Karpas-422 (cell line): ENCODE data around the gene SEMA5B. TPM values are rescaled to one million over a fixed set of nuclear protein-coding genes. Genes with fewer than 3 reads are reported as not detected.

Source experiments
- DNase-seq: peaks from one replicate; pipeline ENCODE4 v3.0.0-alpha.2; 2015
- H2AFZ ChIP-seq: fragments of 200-600 bp; sonication (generic); 2 replicates; pipeline ENCODE4 v1.6.1; 2014; ENCODE audit warnings: antibody characterized with exemption, low read length, mixed read lengths
- H3K27ac ChIP-seq: fragments of 200-600 bp; sonication (generic); 2 replicates; pipeline ENCODE4 v1.5.1; 2014; ENCODE audit warnings: mild to moderate bottlenecking, low read length, moderate library complexity
- H3K27me3 ChIP-seq: fragments of 200-600 bp; sonication (generic); 2 replicates; pipeline ENCODE4 v1.6.1; 2014; ENCODE audit warnings: low read length, mixed read lengths
- H3K36me3 ChIP-seq: fragments of 200-600 bp; sonication (generic); 2 replicates; pipeline ENCODE4 v1.6.1; 2014; ENCODE audit warnings: low read length, mixed read lengths; ENCODE audit not compliant: insufficient read depth
- H3K4me1 ChIP-seq: fragments of 200-600 bp; sonication (generic); 2 replicates; pipeline ENCODE4 v1.6.1; 2014; ENCODE audit warnings: mild to moderate bottlenecking, low read length, mixed read lengths
- H3K4me2 ChIP-seq: fragments of 200-600 bp; sonication (generic); 2 replicates; pipeline ENCODE4 v1.6.1; 2014; ENCODE audit warnings: low read length, low read depth, mild to moderate bottlenecking; ENCODE audit not compliant: poor library complexity, severe bottlenecking
- H3K4me3 ChIP-seq: fragments of 200-600 bp; sonication (generic); 2 replicates; pipeline ENCODE4 v1.5.1; 2014; ENCODE audit warnings: mild to moderate bottlenecking, antibody characterized with exemption, low read length, mixed read lengths
- H3K79me2 ChIP-seq: fragments of 200-600 bp; sonication (generic); 2 replicates; pipeline ENCODE4 v1.6.1; 2014; ENCODE audit warnings: mild to moderate bottlenecking, low read length, mixed read lengths
- H3K9ac ChIP-seq: fragments of 200-600 bp; sonication (generic); 2 replicates; pipeline ENCODE4 v1.6.0; 2014; ENCODE audit warnings: low read length
- H3K9me2 ChIP-seq: fragments of 200-600 bp; sonication (generic), shearing (Covaris generic); replicated peaks from 2 replicates; pipeline ENCODE4 v1.6.0; 2014; ENCODE audit warnings: mild to moderate bottlenecking, low read length, moderate library complexity; ENCODE audit not compliant: insufficient read depth
- H3K9me3 ChIP-seq: fragments of 300-700, 200-600 bp; sonication (generic); 2 replicates; pipeline ENCODE4 v1.6.1; 2014; ENCODE audit warnings: low read length, mixed read lengths
- H4K20me1 ChIP-seq: fragments of 200-600 bp; sonication (generic); 2 replicates; pipeline ENCODE4 v1.6.1; 2014; ENCODE audit warnings: mild to moderate bottlenecking, antibody characterized with exemption, low read length, low read depth; ENCODE audit not compliant: insufficient read depth
- total RNA-seq: library from RNA; depleted of rRNA; stranded (reverse); fragments of >200 nt; shearing (Covaris generic); gene quantifications from 2 replicates; pipeline ENCODE4 v1.2.3, GENCODE V29; 2014; ENCODE audit warnings: low replicate concordance

The SEMA5B gene
- total RNA-seq, 1 experiment from 2014 or later: not detected

DNA sequence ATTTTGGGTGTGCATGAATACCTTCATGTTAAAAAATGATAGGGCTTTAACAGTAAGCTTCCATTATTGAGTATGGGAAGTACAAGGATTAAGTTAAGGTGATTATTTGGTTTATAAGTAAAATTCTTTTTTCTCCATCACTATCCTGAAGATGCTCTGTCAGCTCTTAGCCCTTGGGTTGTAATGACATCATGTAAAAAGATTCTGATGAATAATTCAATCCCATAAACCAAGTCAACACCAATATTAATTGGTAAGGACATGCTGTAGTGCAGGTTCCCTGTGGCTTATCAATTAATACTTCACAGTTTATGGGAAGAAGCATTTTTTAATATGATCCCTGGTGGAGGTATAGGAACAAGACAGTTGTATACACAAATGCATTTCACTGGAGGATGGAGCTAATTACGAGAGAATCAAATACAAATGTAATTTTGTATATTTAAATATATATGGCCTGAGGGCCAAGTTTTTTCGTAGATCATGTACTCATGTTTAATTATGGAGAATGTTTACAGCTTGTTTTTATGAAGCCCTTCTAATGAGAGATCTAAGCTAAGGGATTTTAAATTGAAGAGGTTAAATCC, 145.1 kb downstream of the SEMA5B start:
- H3K27me3 ChIP-seq: no peaks in the 10 kb centered on the region
- no peak overlapping the region for H3K9ac ChIP-seq
- no peaks in the 10 kb centered on the region for H3K4me1 ChIP-seq
- H3K4me2 ChIP-seq: no peak overlapping the region
- H3K79me2 ChIP-seq: no peaks in the 10 kb centered on the region
- H3K9me2 ChIP-seq: no peaks in the 10 kb centered on the region
- no peaks in the 10 kb centered on the region for H3K36me3 ChIP-seq
- H3K4me3 ChIP-seq: no peak overlapping the region
- no peaks in the 10 kb centered on the region for H4K20me1 ChIP-seq
- H2AFZ ChIP-seq: no peak overlapping the region
- H3K9me3 ChIP-seq: no peaks in the 10 kb centered on the region
- H3K27ac ChIP-seq: no peak overlapping the region
- no peak for DNase-seq

DNA sequence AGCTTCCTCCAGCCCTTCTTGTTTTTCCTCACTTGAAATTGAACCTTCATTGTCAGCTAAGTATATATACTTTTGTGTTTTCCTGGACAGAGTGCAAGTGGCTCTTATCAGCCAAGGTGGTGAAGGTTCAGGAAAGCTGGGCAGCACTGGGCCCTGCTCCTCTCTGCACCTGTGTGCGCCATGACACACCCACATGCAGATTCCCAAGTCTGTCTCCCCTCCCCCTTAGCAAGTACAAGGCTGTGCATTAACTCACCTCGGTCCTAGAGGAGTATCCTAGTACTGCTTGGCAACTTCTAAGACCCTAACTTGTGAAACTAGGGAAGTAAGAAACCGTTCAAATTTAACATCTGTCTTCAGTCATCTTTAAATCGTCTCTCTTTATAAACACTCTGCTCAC, 146.9 kb downstream of the SEMA5B start:
- H3K27me3 ChIP-seq: no peaks in the 10 kb centered on the region
- H3K4me3 ChIP-seq: no peak overlapping the region
- H3K9me2 ChIP-seq: no peaks in the 10 kb centered on the region
- no peak overlapping the region for H3K4me2 ChIP-seq
- H3K27ac ChIP-seq: no peak overlapping the region
- H3K4me1 ChIP-seq: no peaks in the 10 kb centered on the region
- DNase-seq: peak; percentile 5
- no peaks in the 10 kb centered on the region for H3K79me2 ChIP-seq
- no peaks in the 10 kb centered on the region for H3K9me3 ChIP-seq
- no peaks in the 10 kb centered on the region for H3K36me3 ChIP-seq
- no peaks in the 10 kb centered on the region for H4K20me1 ChIP-seq
- no peak overlapping the region for H2AFZ ChIP-seq
- no peak overlapping the region for H3K9ac ChIP-seq

DNA sequence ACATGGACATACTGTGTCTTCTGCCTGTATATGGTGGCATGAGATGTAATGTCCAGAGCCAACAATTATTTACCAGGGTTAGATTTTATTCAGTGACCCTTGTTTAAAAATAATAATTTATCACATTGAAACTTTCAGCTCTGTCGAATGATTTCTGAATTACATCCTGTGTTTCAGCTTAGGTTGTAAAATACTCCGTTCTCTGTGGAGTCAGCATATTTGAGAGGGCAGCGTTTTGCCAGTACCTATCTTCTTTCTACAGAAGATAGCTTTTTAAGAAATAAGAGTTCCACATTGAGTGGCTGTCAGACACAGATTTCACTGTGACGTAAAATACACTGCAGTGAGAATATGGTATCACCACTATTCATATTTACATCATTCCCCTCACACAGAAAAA, 147.4 kb downstream of the SEMA5B start:
- H3K9me2 ChIP-seq: no peaks in the 10 kb centered on the region
- H2AFZ ChIP-seq: no peak overlapping the region
- no peak overlapping the region for H3K4me2 ChIP-seq
- H3K79me2 ChIP-seq: no peaks in the 10 kb centered on the region
- no peak overlapping the region for H3K27ac ChIP-seq
- H3K36me3 ChIP-seq: no peaks in the 10 kb centered on the region
- no peaks in the 10 kb centered on the region for H3K27me3 ChIP-seq
- no peaks in the 10 kb centered on the region for H3K4me1 ChIP-seq
- H3K4me3 ChIP-seq: no peak overlapping the region
- no peaks in the 10 kb centered on the region for H3K9me3 ChIP-seq
- peak; percentile 11 for DNase-seq
- no peak overlapping the region for H3K9ac ChIP-seq
- H4K20me1 ChIP-seq: no peaks in the 10 kb centered on the region

- Histone ChIP-seq H3K4me3 (no peak overlapping the region), H3K9ac (no peak overlapping the region), H3K4me1 (no peaks in the 10 kb centered on the region), H4K20me1 (no peaks in the 10 kb centered on the region), H3K9me3 (no peaks in the 10 kb centered on the region), H3K79me2 (no peaks in the 10 kb centered on the region), H3K4me2 (no peak overlapping the region), H3K36me3 (no peaks in the 10 kb centered on the region), H3K9me2 (no peaks in the 10 kb centered on the region), H3K27me3 (no peaks in the 10 kb centered on the region), H2AFZ (no peak overlapping the region), H3K27ac (no peak overlapping the region)
- DNase-seq: peak; percentile 11
These were observed 151.9 kb downstream of the SEMA5B start for GRCh38 chr3:122875547-122876127.

DNA sequence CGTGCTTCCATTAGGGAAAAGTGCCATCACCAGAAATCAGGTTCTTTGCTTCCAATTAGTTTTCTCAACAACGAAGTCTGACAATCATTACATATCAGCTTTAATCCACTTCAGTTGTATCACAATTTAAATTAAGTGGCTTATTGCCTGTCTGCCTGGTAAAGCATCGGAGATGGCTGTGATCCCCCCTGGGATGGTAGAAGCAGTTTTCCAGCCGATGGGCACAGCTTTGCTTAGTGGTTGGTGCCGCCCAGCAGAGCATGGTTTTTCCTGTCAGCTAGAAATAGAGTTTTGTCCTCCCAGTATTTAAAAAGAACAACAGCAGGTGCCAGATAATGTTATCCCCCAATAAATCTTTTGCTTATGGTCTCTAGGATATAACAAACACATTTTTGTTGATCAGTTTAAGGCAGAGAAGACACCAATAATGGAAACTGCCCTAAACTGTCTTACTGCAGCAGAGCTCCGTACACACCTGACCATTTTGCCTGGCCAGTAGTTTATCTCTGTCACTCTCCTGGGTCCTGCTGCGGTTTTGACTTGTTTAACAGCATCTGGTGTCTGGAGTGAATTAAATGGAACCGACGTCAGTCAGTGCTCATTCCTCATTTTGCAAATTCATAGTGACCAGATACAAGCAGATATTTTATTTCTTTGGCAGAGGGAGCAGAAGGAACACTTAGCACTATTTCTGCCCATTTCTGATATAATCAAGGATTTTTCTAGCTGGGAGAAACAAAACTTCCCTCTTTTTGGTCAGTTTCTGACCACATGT, 153.6 kb downstream of the SEMA5B start:
- H3K27ac ChIP-seq: no peak overlapping the region
- H3K36me3 ChIP-seq: no peaks in the 10 kb centered on the region
- no peak overlapping the region for H3K4me3 ChIP-seq
- no peak overlapping the region for H3K9ac ChIP-seq
- no peak overlapping the region for H2AFZ ChIP-seq
- H3K4me2 ChIP-seq: no peak overlapping the region
- H3K27me3 ChIP-seq: no peaks in the 10 kb centered on the region
- H3K9me3 ChIP-seq: no peaks in the 10 kb centered on the region
- H3K9me2 ChIP-seq: no peaks in the 10 kb centered on the region
- no peaks in the 10 kb centered on the region for H4K20me1 ChIP-seq
- no peaks in the 10 kb centered on the region for H3K4me1 ChIP-seq
- no peaks in the 10 kb centered on the region for H3K79me2 ChIP-seq
- peak; percentile 9 for DNase-seq

DNA sequence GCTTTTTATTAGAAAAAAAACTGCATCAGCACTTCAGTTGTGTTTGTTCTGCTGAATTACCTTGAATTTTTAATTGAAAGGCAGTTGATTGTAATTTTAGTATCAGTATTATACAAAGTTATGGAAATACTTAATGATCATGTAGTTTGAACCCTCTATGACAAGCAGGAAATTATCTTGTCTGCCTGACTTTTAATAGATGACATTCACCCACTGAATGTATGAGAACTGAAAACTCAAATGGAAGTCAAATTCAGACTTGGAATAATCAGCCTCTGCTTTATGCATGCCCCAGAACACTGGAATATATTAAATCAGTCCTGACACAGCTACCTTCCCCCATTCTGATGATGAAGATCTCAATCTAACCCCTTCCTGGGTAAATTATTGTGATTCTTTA, 159.2 kb downstream of the SEMA5B start:
- no peaks in the 10 kb centered on the region for H4K20me1 ChIP-seq
- no peak overlapping the region for H3K27ac ChIP-seq
- H3K9ac ChIP-seq: no peak overlapping the region
- no peak overlapping the region for H3K4me2 ChIP-seq
- no peaks in the 10 kb centered on the region for H3K9me2 ChIP-seq
- no peaks in the 10 kb centered on the region for H3K27me3 ChIP-seq
- H3K4me3 ChIP-seq: no peak overlapping the region
- peak; percentile 25 for DNase-seq
- no peaks in the 10 kb centered on the region for H3K9me3 ChIP-seq
- H3K36me3 ChIP-seq: no peaks in the 10 kb centered on the region
- H3K4me1 ChIP-seq: peaks cover 13% of the 10 kb centered on the region
- H3K79me2 ChIP-seq: no peaks in the 10 kb centered on the region
- no peak overlapping the region for H2AFZ ChIP-seq

DNA sequence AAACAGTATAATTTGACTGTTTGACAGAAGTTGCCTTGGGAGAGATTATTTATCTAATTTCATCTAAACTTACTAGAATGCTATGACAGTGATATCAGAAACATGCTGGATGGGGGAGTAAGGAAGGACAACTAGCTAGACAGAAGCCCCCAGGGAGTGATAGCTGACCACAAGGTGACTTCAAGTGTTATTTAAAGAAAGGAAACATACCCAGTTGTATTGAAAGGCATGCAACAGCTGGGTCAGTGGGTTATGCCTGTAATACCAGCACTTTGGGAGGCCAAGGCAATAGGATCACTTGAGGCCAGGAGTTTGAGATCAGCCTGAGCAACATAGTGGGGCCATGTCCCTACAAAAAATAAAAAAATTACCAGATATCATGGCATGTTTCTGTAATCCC, 163.1 kb downstream of the SEMA5B start:
- H3K4me2 ChIP-seq: no peak overlapping the region
- H2AFZ ChIP-seq: no peak overlapping the region
- H3K9ac ChIP-seq: no peak overlapping the region
- no peaks in the 10 kb centered on the region for H3K36me3 ChIP-seq
- H3K27me3 ChIP-seq: no peaks in the 10 kb centered on the region
- no peak overlapping the region for H3K27ac ChIP-seq
- DNase-seq: no peak
- H3K9me3 ChIP-seq: no peaks in the 10 kb centered on the region
- no peaks in the 10 kb centered on the region for H3K79me2 ChIP-seq
- no peaks in the 10 kb centered on the region for H4K20me1 ChIP-seq
- peaks cover 17% of the 10 kb centered on the region for H3K4me1 ChIP-seq
- H3K9me2 ChIP-seq: no peaks in the 10 kb centered on the region
- H3K4me3 ChIP-seq: no peak overlapping the region

DNA sequence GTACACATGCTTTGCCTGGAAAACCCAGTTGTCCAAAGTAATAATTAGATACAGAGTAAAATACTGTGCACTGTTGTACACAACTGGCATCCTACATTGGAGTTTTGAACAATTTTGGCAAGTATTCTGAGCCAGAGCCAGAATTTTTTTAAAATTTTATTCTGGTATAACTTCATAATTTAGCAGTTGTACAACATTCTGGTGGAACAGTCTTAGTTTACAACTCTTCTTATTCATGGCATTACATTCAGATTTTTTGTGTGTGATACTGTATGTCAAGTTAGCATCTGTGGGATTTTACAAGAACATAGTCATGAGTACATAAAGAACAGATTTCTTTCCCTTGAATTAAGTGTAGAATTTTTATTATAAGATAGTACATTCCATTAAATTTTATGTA, 165.2 kb downstream of the SEMA5B start:
- Histone ChIP-seq H3K9ac (no peak overlapping the region), H3K36me3 (no peaks in the 10 kb centered on the region)

More for the DNA sequence above, 165.2 kb downstream of the SEMA5B start:
- no peaks in the 10 kb centered on the region for H3K9me3 ChIP-seq
- H4K20me1 ChIP-seq: no peaks in the 10 kb centered on the region
- H3K4me2 ChIP-seq: no peak overlapping the region
- no peaks in the 10 kb centered on the region for H3K79me2 ChIP-seq
- H2AFZ ChIP-seq: no peak overlapping the region
- H3K4me3 ChIP-seq: no peak overlapping the region
- no peaks in the 10 kb centered on the region for H3K9me2 ChIP-seq
- no peak overlapping the region for H3K27ac ChIP-seq
- no peaks in the 10 kb centered on the region for H3K27me3 ChIP-seq
- peaks cover 17% of the 10 kb centered on the region for H3K4me1 ChIP-seq
- no peak for DNase-seq
